ENCODE measurements around the gene SIX6.

SIX6 gene

DNA sequence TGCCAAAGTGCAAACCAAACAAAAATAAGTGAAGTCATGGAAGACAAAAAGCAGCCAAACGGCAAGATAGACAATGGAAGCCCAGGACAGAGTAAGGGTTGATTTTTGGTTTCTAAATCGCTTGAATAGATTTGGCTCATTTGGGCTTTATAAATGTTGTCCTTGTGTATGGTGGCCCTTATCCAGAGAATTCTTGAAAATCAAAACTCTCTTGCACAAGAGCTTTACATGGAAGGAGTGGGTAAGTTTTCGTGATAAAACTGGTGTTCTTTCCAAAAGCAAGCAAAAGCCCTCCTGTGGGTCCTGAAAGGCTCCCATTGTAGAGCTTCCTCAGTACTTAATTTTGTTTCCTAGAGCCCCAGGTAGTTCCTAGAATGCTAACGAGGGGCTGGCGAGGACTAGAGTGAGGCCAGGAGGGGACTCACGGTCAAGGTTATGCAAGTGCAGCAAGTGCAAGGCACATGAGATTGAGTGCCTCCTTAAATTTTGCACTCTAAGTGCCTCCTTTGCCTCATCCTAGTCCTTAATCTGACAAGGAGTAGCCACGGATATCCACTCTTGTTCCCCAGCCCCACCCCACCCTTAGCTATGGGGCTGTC, 4.1 kb downstream of the SIX6 start:
- in situ Hi-C loops (cut with MboI; ENCODE audit: low sequenced_read_pairs): no loop called here

DNA sequence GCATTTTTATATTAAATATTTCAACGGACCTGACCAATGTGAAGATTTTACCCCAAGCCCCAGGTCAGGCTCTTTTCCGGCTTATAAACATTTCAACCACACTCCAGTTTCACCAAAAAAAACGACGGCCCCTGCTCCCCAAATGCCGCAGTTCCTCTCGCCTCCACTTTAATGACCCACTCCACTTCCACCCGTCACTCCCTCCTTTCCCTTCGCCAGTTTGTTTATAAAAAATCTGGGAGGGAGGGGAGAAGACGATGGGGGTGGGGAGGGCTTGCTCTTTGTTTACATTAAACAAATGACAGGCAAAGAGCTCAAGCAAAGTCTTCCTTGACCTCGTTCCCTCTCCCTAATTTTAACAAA, 5.4 kb downstream of the SIX6 start:
- in situ Hi-C loops (cut with MboI; ENCODE audit: low sequenced_read_pairs): no loop called here

DNA sequence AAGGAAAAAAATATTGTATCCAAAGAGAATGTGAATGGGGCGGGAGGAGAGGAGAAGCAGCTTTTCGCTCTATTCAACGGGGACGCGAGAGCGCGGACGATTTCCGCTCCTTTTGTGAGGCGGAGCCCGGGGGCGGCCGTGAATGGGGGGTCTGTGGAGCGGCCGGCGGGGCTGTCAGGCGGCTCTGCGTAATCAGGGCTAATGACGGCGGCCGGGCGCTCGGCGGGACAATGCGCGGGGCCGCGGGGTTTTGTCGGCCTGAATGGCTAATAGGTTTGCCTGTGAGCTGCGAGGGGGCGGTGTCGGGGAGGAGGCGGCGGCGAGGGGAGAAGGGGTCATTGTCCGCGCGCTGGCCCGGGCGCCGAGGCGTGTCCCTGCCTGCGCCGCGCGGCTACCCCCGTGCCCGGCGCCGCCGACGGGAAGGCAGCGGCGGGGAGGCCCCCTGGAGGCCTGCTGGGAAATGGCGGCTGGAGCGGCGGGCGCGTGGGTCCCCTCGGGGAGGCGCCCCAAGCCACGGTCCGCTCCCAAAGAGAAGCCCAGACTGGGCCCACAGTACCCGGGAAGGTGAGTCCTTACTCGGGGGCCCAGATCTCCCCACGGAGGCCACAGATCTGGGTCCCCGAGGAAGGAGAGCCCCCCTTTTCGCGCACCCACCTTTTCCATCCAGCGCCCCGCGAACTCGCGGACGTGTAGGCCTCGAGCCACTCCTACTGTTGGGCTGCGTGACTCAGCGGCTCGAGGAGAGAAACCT, 6.0 kb downstream of the SIX6 start:
- in situ Hi-C loops (cut with MboI; ENCODE audit: low sequenced_read_pairs): no loop called here

DNA sequence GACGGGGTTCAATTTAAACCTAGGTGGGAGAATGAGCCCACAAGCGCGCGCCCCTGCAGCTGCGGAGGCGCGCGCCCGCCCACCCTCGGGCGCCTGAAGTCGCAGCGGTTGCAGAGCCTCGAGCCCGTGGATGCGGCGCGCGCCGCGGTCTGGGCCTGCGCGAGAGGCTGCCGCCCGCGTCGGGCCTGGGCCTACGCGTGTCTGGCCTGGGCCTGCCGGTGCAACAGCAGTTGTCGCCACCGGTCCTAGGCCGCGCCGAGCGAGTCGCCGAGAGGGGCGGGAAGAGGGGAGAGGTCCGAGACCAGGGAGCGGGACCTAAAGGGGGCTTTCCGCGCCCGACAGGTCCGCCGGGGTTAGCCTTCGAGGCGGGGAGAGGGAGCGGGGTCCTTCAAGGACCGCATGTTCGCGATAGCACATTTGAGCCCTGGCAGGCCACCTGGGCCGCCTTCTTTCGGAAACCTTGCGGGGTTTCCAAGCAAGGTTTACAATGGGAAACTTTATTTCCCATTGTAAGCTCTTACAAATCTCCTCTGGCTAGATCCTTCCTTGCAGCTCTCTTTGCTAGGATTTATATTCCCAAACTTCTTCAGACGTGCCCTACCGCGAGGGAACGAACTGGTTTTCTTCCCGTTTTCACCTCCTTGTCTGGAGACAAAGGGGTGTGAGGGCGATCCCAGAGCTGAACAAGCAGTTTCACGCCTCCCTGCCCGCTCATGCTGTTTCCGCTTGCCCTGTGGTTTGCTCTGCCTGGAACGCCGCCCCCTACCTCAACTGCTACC, 6.8 kb downstream of the SIX6 start:
- in situ Hi-C loops (cut with MboI; ENCODE audit: low sequenced_read_pairs): no loop called here

DNA sequence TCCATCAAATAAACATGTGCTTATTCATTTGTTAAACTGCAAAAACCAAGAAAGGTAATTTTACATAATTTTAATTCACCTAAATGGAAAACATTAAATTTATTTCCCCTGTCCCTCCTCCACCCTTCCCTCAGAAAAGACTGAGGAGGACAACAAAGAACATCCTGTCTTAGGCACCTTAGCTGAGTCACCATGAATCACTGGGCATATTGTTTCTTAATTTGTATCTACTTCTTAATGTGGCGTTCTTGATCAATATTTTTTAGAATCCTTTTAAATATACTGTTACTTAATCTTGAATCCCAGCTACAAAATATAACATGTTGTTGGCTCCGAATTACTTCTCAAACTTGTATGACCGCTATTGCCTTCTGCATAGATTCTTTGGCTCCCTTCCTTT, 23.5 kb downstream of the SIX6 start:
- in situ Hi-C loops (cut with MboI; ENCODE audit: low sequenced_read_pairs): no loop called here

DNA sequence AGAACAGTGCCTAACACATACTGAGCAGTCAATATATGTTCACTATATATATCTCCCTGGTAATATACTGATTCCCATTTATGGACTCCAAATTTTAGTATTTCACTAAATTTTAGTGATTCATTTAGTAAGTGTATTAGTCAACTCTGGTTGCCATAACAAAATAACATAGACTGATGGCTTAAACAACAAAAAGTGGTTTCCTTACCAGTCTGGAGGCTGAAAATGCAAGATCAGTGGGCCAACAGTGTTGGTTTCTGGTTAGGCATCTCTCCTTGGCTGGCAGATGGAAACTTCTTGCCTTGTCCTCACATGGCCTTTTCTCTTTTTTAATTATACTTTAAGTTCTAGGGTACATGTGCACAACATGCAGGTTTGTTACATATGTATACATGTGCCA, 28.7 kb downstream of the SIX6 start:
- in situ Hi-C loops (cut with MboI; ENCODE audit: low sequenced_read_pairs): no loop called here

DNA sequence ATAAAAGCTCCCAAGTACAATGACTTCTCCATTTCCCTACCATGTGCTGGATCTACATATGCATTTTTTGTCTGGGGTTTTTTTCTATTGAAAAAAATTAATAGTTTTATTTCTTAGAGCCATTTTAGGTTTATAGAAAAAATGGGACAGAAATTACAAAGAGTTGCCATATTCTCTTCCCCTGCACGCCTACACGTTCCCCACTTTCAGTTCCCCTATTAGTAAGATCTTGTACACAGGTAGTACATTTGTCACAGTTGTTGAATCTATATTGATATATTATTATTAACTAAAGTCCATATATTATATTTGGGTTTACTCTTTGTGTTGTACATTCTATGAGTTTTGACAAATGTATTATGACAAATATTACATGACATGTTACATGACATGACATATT, 35.7 kb downstream of the SIX6 start:
- in situ Hi-C loops (cut with MboI; ENCODE audit: low sequenced_read_pairs): no loop called here

DNA sequence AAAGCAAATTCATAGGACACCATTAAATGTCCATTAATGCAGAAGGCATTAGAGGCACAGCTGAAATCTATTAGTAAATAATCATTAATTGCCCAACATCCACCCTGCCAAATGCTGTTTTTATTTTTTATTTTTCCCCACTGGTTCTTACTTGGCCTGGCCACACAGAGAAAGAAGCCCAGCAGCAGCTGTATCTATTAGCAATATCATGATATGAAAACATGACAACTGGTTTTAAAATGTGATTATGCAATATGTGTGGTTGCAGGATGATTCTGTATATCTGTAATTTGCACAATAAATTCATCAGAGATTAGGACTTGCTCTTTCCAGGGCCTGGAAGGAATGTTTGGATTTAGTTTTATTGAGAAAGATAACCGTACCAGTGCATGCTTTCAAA, 44.9 kb downstream of the SIX6 start:
- in situ Hi-C loops (cut with MboI; ENCODE audit: low sequenced_read_pairs): loop anchor here (25.0 kb wide), 2 partner anchors 367 to 492 kb away; no protein-coding TSS in a partner anchor

DNA sequence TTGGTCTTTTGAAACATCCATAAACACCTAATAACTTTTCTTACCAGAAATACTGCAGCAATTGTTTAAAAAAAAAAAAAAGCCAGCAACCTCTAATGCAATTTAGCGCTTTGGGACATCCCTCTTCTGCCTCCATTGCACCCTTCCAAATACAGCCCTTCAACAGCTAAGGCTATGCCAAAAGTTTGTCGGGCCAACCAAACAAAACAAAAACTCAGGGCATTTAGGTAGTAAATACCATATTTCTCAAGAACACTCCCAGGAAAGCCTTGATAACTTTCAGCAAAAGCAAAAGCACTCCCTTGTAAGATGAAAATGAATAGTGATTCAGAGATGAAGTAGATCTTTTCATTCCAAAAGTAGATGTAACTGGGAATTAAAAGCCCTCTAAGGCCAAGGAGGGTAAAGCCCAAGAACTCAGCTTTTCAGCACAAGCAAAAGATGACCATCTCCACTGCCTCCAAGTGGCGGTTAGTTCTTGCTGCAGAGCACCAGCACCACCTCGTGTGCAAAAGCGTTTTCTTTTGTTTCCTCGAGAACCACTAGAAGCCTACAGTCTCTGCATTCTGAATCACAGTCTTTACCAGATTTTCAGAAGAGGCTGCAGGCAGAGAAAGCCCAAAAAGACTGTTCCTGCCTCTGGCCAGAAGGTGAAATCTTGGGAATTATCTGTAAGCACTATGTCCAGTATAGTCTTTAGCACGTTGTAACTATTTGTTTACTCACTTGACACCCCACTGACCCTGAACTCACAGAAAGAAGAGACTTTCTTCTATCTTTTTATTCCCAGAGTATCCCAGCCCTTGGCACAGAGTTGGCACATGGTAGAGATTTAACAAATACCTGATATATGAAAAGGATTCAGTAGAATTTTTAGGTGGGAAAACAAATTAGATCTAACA, 53.1 kb downstream of the SIX6 start:
- in situ Hi-C loops (cut with MboI; ENCODE audit: low sequenced_read_pairs): loop anchor here (25.0 kb wide), 2 partner anchors 375 to 500 kb away; no protein-coding TSS in a partner anchor
